OCI-LY1 (cell line): Measurements from ENCODE around the gene RNF157.

ENCODE experiments used
- H2AFZ ChIP-seq: fragments of 200-600 bp; sonication (generic), shearing (Covaris generic); 2 replicates; pipeline ENCODE4 v1.6.0; 2014; ENCODE audit warnings: antibody characterized with exemption, mild to moderate bottlenecking, low read length
- H3F3A ChIP-seq: fragments of 200-600 bp; sonication (generic), shearing (Covaris generic); 2 replicates; pipeline ENCODE4 v1.6.0; 2014; ENCODE audit warnings: mild to moderate bottlenecking, antibody characterized with exemption, low read length, moderate library complexity; ENCODE audit not compliant: insufficient read depth
- H3K27ac ChIP-seq: fragments of 200-600 bp; sonication (generic); 2 replicates; pipeline ENCODE4 v1.5.1; 2014; ENCODE audit warnings: low read length, mixed run types, mild to moderate bottlenecking, low read depth; ENCODE audit not compliant: poor library complexity, severe bottlenecking
- H3K27me3 ChIP-seq: fragments of 200-600 bp; sonication (generic); 2 replicates; pipeline ENCODE4 v1.6.0; 2014; ENCODE audit warnings: antibody characterized with exemption, mild to moderate bottlenecking, low read length, moderate library complexity; ENCODE audit not compliant: insufficient read depth
- H3K36me3 ChIP-seq: fragments of 200-600 bp; sonication (generic); 2 replicates; pipeline ENCODE4 v1.6.1; 2014; ENCODE audit warnings: mild to moderate bottlenecking, antibody characterized with exemption, low read length, moderate library complexity, mixed read lengths; ENCODE audit not compliant: insufficient read depth
- H3K4me1 ChIP-seq: fragments of 200-600 bp; sonication (generic); 2 replicates; pipeline ENCODE4 v1.5.1; 2014; ENCODE audit warnings: mild to moderate bottlenecking, low read length, moderate library complexity; ENCODE audit not compliant: insufficient read depth, severe bottlenecking
- H3K4me2 ChIP-seq: fragments of 200-600 bp; sonication (generic), shearing (Covaris generic); 2 replicates; pipeline ENCODE4 v1.6.1; 2014; ENCODE audit warnings: low read length
- H3K4me3 ChIP-seq: fragments of 200-600 bp; sonication (generic); 2 replicates; pipeline ENCODE4 v1.5.1; 2014; ENCODE audit warnings: low read length, low read depth, mild to moderate bottlenecking, mixed read lengths; ENCODE audit not compliant: poor library complexity, severe bottlenecking
- H3K79me2 ChIP-seq: fragments of 200-600 bp; shearing (Covaris generic); 2 replicates; pipeline ENCODE4 v1.6.1; 2016; ENCODE audit warnings: mixed run types, low read length, mixed read lengths; ENCODE audit not compliant: insufficient read depth
- H3K9ac ChIP-seq: fragments of 200-600 bp; sonication (generic), shearing (Covaris generic); 2 replicates; pipeline ENCODE4 v1.6.1; 2014; ENCODE audit warnings: mild to moderate bottlenecking, low read length, mixed read lengths
- H3K9me2 ChIP-seq: fragments of 200-600 bp; sonication (generic), shearing (Covaris generic); 2 replicates; pipeline ENCODE4 v1.6.1; 2014; ENCODE audit warnings: low read depth, mild to moderate bottlenecking, low read length, mixed read lengths
- H3K9me3 ChIP-seq: fragments of 200-600 bp; shearing (Covaris generic); 2 replicates; pipeline ENCODE4 v1.6.1; 2014; ENCODE audit warnings: low read length, mixed read lengths
- H4K20me1 ChIP-seq: fragments of 200-600 bp; sonication (generic), shearing (Covaris generic); 2 replicates; pipeline ENCODE4 v1.6.0; 2016; ENCODE audit warnings: mild to moderate bottlenecking, low read length; ENCODE audit not compliant: insufficient read depth
- EZH2 ChIP-seq: fragments of 200-600 bp; sonication (generic), shearing (Covaris generic); IDR thresholded peaks from 2 replicates; pipeline ENCODE4 v1.8.0; 2017; ENCODE audit warnings: borderline replicate concordance, mixed run types, mild to moderate bottlenecking, antibody characterized with exemption, low read length, moderate library complexity, mixed read lengths
- TF ChIP-seq, protein P1 (sequence below): fragments of 200-600 bp; sonication (generic), shearing (Covaris generic); IDR thresholded peaks from 2 replicates; pipeline ENCODE4 v1.5.1; 2017; ENCODE audit warnings: mild to moderate bottlenecking, antibody characterized with exemption, low read length, moderate library complexity, mixed read lengths

Gene RNF157

GRCh38 chr17:76119409-76120371 lies 120.6 kb downstream of the RNF157 start:
- no peaks in the 10 kb centered on the region for H4K20me1 ChIP-seq
- H3K27me3 ChIP-seq = peaks cover 7% of the 10 kb centered on the region; the same call in 1 of the 2 replicates
- H3K9me3 ChIP-seq = no peaks in the 10 kb centered on the region
- H3K4me3 ChIP-seq = no peak overlapping the region
- no peak for TF ChIP-seq EZH2
- TF ChIP-seq, protein P1, sequence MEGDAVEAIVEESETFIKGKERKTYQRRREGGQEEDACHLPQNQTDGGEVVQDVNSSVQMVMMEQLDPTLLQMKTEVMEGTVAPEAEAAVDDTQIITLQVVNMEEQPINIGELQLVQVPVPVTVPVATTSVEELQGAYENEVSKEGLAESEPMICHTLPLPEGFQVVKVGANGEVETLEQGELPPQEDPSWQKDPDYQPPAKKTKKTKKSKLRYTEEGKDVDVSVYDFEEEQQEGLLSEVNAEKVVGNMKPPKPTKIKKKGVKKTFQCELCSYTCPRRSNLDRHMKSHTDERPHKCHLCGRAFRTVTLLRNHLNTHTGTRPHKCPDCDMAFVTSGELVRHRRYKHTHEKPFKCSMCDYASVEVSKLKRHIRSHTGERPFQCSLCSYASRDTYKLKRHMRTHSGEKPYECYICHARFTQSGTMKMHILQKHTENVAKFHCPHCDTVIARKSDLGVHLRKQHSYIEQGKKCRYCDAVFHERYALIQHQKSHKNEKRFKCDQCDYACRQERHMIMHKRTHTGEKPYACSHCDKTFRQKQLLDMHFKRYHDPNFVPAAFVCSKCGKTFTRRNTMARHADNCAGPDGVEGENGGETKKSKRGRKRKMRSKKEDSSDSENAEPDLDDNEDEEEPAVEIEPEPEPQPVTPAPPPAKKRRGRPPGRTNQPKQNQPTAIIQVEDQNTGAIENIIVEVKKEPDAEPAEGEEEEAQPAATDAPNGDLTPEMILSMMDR = no peak
- H3K4me1 ChIP-seq = peaks cover 7% of the 10 kb centered on the region
- H2AFZ ChIP-seq = no peak overlapping the region
- no peaks in the 10 kb centered on the region for H3K9me2 ChIP-seq
- H3F3A ChIP-seq = no peaks in the 10 kb centered on the region
- H3K36me3 ChIP-seq = no peaks in the 10 kb centered on the region
- H3K9ac ChIP-seq = no peak overlapping the region
- H3K79me2 ChIP-seq = no peaks in the 10 kb centered on the region
- no peak overlapping the region for H3K27ac ChIP-seq
- H3K4me2 ChIP-seq = no peak overlapping the region

DNA sequence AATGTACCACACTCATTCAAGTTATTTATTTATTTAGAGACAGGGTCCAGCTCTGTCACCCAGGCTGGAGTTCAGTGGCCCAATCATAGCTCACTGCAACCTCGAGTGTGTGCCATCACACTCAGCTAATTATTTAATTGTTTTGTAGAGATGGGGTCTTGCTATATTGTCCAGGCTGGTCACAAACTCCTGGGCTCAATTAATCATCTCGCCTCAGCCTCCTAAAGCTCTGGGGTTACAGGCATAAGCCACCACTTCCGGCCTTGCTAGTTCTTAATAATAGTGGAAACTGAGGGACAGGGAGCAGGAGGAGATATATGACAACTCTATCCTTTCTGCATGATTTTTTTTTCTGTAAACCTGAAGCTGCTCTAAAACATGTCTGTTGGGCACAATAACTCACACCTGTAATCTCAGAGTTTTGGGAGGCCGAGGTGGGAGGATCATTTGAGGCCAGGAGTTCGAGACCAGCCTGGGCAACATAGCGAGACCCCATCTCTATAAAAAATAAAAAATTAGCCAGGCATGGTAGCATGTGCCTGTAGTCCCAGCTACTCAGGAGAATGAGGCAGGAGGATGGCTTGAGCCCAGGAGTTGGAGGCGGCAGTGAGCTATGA lies 125.0 kb downstream of the RNF157 start:
- no peak overlapping the region for H2AFZ ChIP-seq
- no peaks in the 10 kb centered on the region for H4K20me1 ChIP-seq
- H3K36me3 ChIP-seq = no peaks in the 10 kb centered on the region
- TF ChIP-seq, protein P1 = no peak
- TF ChIP-seq EZH2 = no peak
- no peaks in the 10 kb centered on the region for H3K4me1 ChIP-seq
- no peak overlapping the region for H3K4me2 ChIP-seq
- H3K9me3 ChIP-seq = no peaks in the 10 kb centered on the region
- no peak overlapping the region for H3K9ac ChIP-seq
- peaks cover 7% of the 10 kb centered on the region; the same call in 1 of the 2 replicates for H3K27me3 ChIP-seq
- H3K9me2 ChIP-seq = no peaks in the 10 kb centered on the region
- no peaks in the 10 kb centered on the region for H3K79me2 ChIP-seq
- no peaks in the 10 kb centered on the region for H3F3A ChIP-seq
- no peak overlapping the region for H3K27ac ChIP-seq
- H3K4me3 ChIP-seq = no peak overlapping the region

DNA sequence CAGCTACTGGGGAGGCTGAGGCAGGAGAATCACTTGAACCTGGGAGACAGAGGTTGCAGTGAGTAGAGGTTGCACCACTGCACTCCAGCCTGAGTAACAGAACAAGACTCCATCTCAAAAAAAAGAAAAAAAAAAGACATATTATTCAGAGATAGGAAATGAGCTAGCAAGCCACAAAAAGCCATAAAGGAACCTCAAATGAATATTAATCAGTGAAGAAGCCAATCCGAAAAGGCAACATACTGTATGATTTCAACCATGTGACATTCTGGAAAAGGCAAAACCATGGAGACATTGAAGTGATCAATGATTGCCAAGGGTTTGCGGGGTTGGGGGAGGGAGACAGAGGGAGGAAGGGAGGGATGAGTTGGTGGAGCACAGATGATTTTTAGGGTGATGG lies 128.3 kb downstream of the RNF157 start:
- Histone ChIP-seq H3K9me3 (no peaks in the 10 kb centered on the region), H4K20me1 (no peaks in the 10 kb centered on the region), H3K9ac (no peak overlapping the region), H3K4me3 (no peak overlapping the region), H3F3A (no peaks in the 10 kb centered on the region), H2AFZ (no peak overlapping the region), H3K36me3 (no peaks in the 10 kb centered on the region), H3K4me1 (no peaks in the 10 kb centered on the region), H3K79me2 (no peaks in the 10 kb centered on the region), H3K4me2 (no peak overlapping the region), H3K9me2 (no peaks in the 10 kb centered on the region), H3K27me3 (peaks cover 7% of the 10 kb centered on the region; the same call in 1 of the 2 replicates), H3K27ac (no peak overlapping the region)
- no peak for TF ChIP-seq EZH2
- TF ChIP-seq, protein P1 = no peak
